GM19043 (cell line): ENCODE data around the gene LRRC59.

ENCODE experiments used
- ATAC-seq: cut with Tn5 transposase; IDR thresholded peaks from one replicate; pipeline ENCODE4 v1.9.1; 2021; ENCODE audit warnings: low read depth; ENCODE audit not compliant: unreplicated experiment

Gene LRRC59

GRCh38 chr17:50363217-50364060 is 33.9 kb downstream of the LRRC59 start:
- no peak for ATAC-seq

- no peak for ATAC-seq
These were observed 34.7 kb downstream of the LRRC59 start for GRCh38 chr17:50362661-50363060.

GRCh38 chr17:50361561-50362480 is 35.5 kb downstream of the LRRC59 start:
- ATAC-seq: no peak

GRCh38 chr17:50360486-50361115 is 36.7 kb downstream of the LRRC59 start:
- ATAC-seq: no peak

GRCh38 chr17:50359998-50360461 is 37.3 kb downstream of the LRRC59 start:
- no peak for ATAC-seq

GRCh38 chr17:50359005-50359699 is 38.2 kb downstream of the LRRC59 start:
- ATAC-seq: no peak

GRCh38 chr17:50358177-50358576 is 39.1 kb downstream of the LRRC59 start:
- ATAC-seq: no peak

- no peak for ATAC-seq
These were observed 40.3 kb downstream of the LRRC59 start for GRCh38 chr17:50356892-50357510.

- ATAC-seq: no peak
These were observed 40.9 kb downstream of the LRRC59 start for GRCh38 chr17:50356418-50356817.

- ATAC-seq: no peak
These were observed 41.5 kb downstream of the LRRC59 start for GRCh38 chr17:50355701-50356341.

- no peak for ATAC-seq
These were observed 42.0 kb downstream of the LRRC59 start for GRCh38 chr17:50355336-50355700.

GRCh38 chr17:50354776-50355175 is 42.5 kb downstream of the LRRC59 start:
- no peak for ATAC-seq

GRCh38 chr17:50354198-50354597 is 43.1 kb downstream of the LRRC59 start:
- ATAC-seq: no peak

- no peak for ATAC-seq
These were observed 43.6 kb downstream of the LRRC59 start for GRCh38 chr17:50353600-50354195.

- no peak for ATAC-seq
These were observed 44.4 kb downstream of the LRRC59 start for GRCh38 chr17:50352693-50353599.

- no peak for ATAC-seq
These were observed 45.1 kb downstream of the LRRC59 start for GRCh38 chr17:50352072-50352692.

- ATAC-seq: no peak
These were observed 46.6 kb downstream of the LRRC59 start for GRCh38 chr17:50350733-50351132.

GRCh38 chr17:50349243-50349600 is 48.1 kb downstream of the LRRC59 start:
- no peak for ATAC-seq
